Smooth muscle cell (in vitro differentiated cells): ENCODE results near the gene TOP2B. TPM values are rescaled to one million over a fixed set of nuclear protein-coding genes. Genes with fewer than 3 reads are reported as not detected.
A peak's percentile ranks its signal among the peaks of the same experiment; 100 is the strongest.

ENCODE experiments used
- DNase-seq: peaks from one replicate; lab custom pipeline; 2025; ENCODE audit not compliant: unreplicated experiment; lab: John Stamatoyannopoulos, UW
- H2AFZ ChIP-seq: fragments of 200-600 bp; sonication (generic); 2 replicates; pipeline ENCODE4 v1.6.0; 2016; ENCODE audit warnings: antibody characterized with exemption, low read depth, mild to moderate bottlenecking
- H3F3A ChIP-seq: fragments of 200-600 bp; sonication (generic); 2 replicates; pipeline ENCODE4 v1.6.0; 2017; ENCODE audit warnings: antibody characterized with exemption, low read depth
- H3K27ac ChIP-seq: fragments of 200-600 bp; sonication (generic); 2 replicates; pipeline ENCODE4 v1.5.1; 2016; ENCODE audit warnings: low read depth, mild to moderate bottlenecking
- H3K27me3 ChIP-seq: fragments of 200-600 bp; sonication (generic); 2 replicates; pipeline ENCODE4 v1.6.1; 2016; ENCODE audit warnings: low read depth, mild to moderate bottlenecking
- H3K36me3 ChIP-seq: fragments of 200-600 bp; sonication (generic); 2 replicates; pipeline ENCODE4 v1.5.1; 2016; ENCODE audit warnings: low read depth
- H3K4me1 ChIP-seq: fragments of 200-600 bp; sonication (generic); 2 replicates; pipeline ENCODE4 v1.5.1; 2016; ENCODE audit warnings: low read depth
- H3K4me2 ChIP-seq: fragments of 200-600 bp; sonication (generic); 2 replicates; pipeline ENCODE4 v1.6.0; 2016; ENCODE audit warnings: mild to moderate bottlenecking
- H3K4me3 ChIP-seq: fragments of 200-600 bp; sonication (generic); 2 replicates; pipeline ENCODE4 v1.5.1; 2016; ENCODE audit warnings: mild to moderate bottlenecking
- H3K79me2 ChIP-seq: fragments of 200-600 bp; sonication (generic); 2 replicates; pipeline ENCODE4 v1.6.0; 2016; ENCODE audit warnings: low read depth, mild to moderate bottlenecking
- H3K9ac ChIP-seq: fragments of 200-600 bp; sonication (generic); 2 replicates; pipeline ENCODE4 v1.6.0; 2016; ENCODE audit warnings: low read depth
- H3K9me3 ChIP-seq: fragments of 200-600 bp; sonication (generic); replicated peaks from 2 replicates; pipeline ENCODE4 v1.5.1; 2016; ENCODE audit warnings: low read depth
- H4K20me1 ChIP-seq: fragments of 200-600 bp; sonication (generic); 2 replicates; pipeline ENCODE4 v1.6.0; 2016; ENCODE audit warnings: low read depth
- WGBS: methylation state at CpG from one replicate; pipeline ENCODE4 v1.1.7; 2016; ENCODE audit warnings: low lambda C conversion rate; 5-methylcytosine and 5-hydroxymethylcytosine counted together
- polyA plus RNA-seq: library from polyadenylated mRNA; unstranded; fragments of >200 nt; fragmentation: Nextera tagmentation; extraction: Ambion mirVana; gene quantifications from 2 replicates; pipeline ENCODE4 v1.2.1, GENCODE V29; 2016
- total RNA-seq: library from RNA; depleted of rRNA; stranded (reverse); fragments of >200 nt; gene quantifications from 2 replicates; pipeline ENCODE4 v1.2.3, GENCODE V29; 2014
- TF ChIP-seq, protein P1 (sequence below): fragments of 200-600 bp; sonication (generic); IDR thresholded peaks from 2 replicates; pipeline ENCODE4 v1.5.1; 2017; ENCODE audit warnings: borderline replicate concordance, mild to moderate bottlenecking, antibody characterized with exemption; ENCODE audit not compliant: insufficient read depth, poor library complexity, severe bottlenecking

Gene TOP2B
- total and polyA plus RNA-seq, 2 experiments from 2014 or later: 70.2 to 132 TPM

DNA sequence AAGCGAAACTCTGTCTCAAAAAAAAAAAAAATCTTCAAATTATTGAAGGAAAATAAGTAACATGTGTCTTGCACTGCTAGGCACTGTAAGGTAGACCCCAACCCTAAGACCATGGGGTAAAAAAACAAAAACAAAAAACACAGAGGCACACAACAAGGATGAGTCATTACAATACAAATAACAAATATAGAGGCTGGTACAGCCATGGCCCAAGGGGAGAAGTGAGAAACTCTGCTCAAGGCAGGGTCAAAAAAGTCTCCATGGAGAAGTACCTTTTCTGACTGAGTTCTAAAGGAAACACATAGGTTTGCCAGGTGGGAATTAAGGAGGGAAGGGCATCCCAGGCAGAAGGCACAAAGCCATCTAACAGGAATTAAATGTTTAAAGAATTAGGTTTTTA, 54.5 kb downstream of the TOP2B start:
- H3F3A ChIP-seq: peaks cover 16% of the 10 kb centered on the region
- H3K4me1 ChIP-seq: peaks cover 4% of the 10 kb centered on the region
- TF ChIP-seq, protein P1, sequence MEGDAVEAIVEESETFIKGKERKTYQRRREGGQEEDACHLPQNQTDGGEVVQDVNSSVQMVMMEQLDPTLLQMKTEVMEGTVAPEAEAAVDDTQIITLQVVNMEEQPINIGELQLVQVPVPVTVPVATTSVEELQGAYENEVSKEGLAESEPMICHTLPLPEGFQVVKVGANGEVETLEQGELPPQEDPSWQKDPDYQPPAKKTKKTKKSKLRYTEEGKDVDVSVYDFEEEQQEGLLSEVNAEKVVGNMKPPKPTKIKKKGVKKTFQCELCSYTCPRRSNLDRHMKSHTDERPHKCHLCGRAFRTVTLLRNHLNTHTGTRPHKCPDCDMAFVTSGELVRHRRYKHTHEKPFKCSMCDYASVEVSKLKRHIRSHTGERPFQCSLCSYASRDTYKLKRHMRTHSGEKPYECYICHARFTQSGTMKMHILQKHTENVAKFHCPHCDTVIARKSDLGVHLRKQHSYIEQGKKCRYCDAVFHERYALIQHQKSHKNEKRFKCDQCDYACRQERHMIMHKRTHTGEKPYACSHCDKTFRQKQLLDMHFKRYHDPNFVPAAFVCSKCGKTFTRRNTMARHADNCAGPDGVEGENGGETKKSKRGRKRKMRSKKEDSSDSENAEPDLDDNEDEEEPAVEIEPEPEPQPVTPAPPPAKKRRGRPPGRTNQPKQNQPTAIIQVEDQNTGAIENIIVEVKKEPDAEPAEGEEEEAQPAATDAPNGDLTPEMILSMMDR: no peak
- H3K27ac ChIP-seq: no peak overlapping the region
- no peaks in the 10 kb centered on the region for H3K9me3 ChIP-seq
- no peak overlapping the region for H2AFZ ChIP-seq
- H3K27me3 ChIP-seq: no peaks in the 10 kb centered on the region
- DNase-seq: no peak
- H3K36me3 ChIP-seq: peaks cover 39% of the 10 kb centered on the region
- H3K79me2 ChIP-seq: no peaks in the 10 kb centered on the region
- no peak overlapping the region for H3K9ac ChIP-seq
- H4K20me1 ChIP-seq: peaks cover 6% of the 10 kb centered on the region
- WGBS: 96% methylated on average over 1 of the region's 1 CpG
- no peak overlapping the region for H3K4me2 ChIP-seq
- H3K4me3 ChIP-seq: no peak overlapping the region

DNA sequence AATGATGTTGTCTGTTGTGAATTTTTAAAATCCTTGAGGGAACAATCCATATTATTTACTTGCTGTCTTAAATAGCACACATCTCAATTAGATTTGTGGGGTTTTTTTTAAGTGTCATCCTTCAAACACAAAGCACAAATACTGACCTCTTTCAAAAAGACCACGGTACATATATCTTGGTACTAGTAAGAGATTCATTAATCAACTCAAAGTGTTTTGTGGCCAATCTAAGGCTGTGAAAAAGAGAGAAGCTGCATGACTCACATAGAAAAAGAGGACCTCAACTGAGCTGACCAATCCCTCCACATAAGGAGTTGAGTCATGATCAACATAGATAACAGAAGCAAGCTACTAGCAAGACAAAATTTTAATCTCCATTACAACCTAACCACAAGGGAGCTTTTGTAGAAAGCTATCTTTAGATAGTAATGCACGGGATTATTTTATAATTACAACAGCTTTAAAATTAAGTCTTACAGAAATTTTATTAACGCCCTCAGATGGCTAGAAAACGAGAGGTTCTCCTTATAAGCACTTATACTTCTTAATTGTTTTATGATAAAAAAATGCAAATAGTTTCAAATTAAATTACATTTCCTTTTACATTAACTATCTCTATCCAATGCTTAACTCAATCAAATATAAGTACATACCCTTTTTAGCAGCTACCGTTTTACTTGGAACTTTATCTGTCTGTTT, 60.5 kb downstream of the TOP2B start:
- Histone ChIP-seq H3K4me1 (peaks cover 16% of the 10 kb centered on the region), H3K9ac (peak overlapping the region; percentile 20), H3F3A (peaks cover 33% of the 10 kb centered on the region), H3K27me3 (no peaks in the 10 kb centered on the region), H3K27ac (peak overlapping the region; percentile 78), H3K4me3 (no peak overlapping the region), H3K4me2 (peak overlapping the region; percentile 71), H3K79me2 (no peaks in the 10 kb centered on the region), H3K36me3 (peaks cover 11% of the 10 kb centered on the region), H3K9me3 (no peaks in the 10 kb centered on the region), H4K20me1 (peaks cover 19% of the 10 kb centered on the region), H2AFZ (no peak overlapping the region)
- no peak for DNase-seq
- 15% methylated on average over 5 of the region's 5 CpGs for WGBS
- TF ChIP-seq, protein P1: no peak

DNA sequence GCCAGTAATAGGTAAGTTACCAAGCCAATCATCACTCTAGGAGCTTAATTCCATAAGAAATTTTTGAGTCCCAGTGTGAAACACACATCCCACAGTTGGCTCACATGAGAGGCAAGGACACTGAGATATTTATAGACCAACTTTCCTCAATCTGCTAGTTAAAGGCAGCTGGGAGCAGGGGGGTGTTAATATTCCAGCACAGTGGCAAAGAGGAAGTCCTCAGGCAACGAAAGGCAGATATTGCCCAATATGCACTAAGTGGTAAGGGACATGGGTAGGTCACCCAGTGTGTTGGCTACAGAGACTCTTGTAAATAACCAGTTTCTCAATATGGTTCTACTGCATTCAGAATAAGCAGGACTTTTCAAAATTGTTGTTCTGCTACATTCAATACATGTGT, 61.0 kb downstream of the TOP2B start:
- Histone ChIP-seq H3F3A (peaks cover 35% of the 10 kb centered on the region), H3K4me3 (no peak overlapping the region), H3K9ac (peak overlapping the region; percentile 18), H3K4me2 (peak overlapping the region; percentile 71), H2AFZ (no peak overlapping the region), H3K4me1 (peaks cover 16% of the 10 kb centered on the region), H3K36me3 (peaks cover 5% of the 10 kb centered on the region), H3K27me3 (no peaks in the 10 kb centered on the region), H4K20me1 (peaks cover 19% of the 10 kb centered on the region), H3K79me2 (no peaks in the 10 kb centered on the region), H3K9me3 (no peaks in the 10 kb centered on the region), H3K27ac (peak overlapping the region; percentile 78)
- TF ChIP-seq, protein P1: no peak
- DNase-seq: no peak
- 11% methylated on average over 1 of the region's 1 CpG for WGBS
